NCI-H1694 (cell line): ENCODE data around the gene UMPS.
"Not testable (repeated sequence)": the region's sequence is repeated elsewhere in the genome, so short reads cannot be mapped to it uniquely, and the experiment has no call there.

Source experiments
- DNase-seq: peaks from one replicate; lab custom pipeline; 2025; lab: John Stamatoyannopoulos, UW

Gene UMPS

DNA sequence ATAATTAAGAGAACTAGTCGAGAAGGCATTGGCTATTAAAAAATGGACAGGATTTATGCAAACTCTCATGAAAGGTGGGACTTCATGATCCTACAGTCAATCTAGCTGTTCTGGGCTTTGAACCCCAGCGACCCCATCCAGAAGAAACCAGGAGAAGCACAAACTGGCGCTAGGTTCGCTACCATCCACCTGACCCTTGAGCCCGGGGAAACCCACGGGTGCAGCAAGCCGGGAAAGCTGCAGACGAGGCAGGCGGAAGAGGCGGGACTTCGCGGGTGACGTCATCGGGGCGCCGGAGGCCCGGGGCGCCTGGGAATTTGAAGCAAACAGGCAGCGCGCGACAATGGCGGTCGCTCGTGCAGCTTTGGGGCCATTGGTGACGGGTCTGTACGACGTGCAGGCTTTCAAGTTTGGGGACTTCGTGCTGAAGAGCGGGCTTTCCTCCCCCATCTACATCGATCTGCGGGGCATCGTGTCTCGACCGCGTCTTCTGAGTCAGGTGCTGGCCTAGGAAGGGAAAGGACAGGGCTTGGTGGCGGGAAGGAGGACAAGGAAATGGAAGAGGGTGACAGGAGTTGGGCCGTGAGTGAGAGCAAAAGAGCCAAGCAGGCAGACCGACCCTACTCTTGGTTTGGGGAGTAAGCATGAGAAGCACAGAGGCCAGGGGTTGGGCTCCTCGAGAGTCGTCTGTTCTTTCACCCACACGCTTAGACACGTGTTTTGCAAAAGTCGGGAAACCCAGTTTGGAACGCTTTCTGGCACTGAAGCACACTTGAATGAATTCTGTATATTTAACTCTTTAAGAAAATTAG is at the start of gene UMPS:
UMPS (plus strand) TSS at position 324 of the 812 bp plus-strand sequence; CDS start at position 344, 20 bp downstream.
- peak; percentile 72 for DNase-seq

DNA sequence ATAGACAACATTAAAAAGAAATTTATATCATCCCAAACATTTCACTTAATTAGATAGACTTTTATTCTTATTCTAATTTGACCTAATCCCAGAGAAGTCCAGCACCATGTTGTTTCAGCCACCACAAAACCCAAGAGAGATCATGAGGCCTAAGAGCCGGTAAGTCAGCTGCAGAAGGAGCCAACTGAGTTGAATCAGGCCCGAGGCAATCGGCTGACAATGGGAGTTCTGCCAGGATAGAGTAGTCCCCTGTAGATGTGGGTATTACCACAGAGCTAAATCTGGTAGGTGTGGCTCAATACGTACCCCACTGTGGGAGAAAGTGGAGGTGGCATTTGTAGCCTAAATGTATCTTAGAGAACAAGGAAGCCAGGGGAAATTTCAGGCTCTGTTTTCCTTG is 49.7 kb upstream of the UMPS start:
- no peak for DNase-seq

DNA sequence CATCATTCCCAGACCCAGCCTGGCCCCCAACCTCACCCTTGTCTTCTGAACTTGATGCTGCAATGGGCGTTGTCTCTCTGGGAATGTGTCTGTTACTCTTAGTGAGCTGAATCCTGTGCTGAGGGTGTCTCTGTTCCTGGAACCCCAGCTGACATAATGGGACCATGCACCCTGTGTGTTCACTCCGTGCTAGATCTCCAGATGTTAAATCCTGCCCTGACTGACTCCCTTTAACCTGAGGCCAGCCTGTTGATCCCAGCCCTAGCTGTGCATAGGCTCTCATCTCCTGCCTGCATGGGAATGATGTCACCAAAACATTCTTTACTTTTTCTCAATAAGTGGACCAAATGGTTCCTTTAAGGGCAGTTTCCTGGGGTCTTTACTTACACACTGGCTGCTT is 48.0 kb upstream of the UMPS start:
- DNase-seq, result no peak

DNA sequence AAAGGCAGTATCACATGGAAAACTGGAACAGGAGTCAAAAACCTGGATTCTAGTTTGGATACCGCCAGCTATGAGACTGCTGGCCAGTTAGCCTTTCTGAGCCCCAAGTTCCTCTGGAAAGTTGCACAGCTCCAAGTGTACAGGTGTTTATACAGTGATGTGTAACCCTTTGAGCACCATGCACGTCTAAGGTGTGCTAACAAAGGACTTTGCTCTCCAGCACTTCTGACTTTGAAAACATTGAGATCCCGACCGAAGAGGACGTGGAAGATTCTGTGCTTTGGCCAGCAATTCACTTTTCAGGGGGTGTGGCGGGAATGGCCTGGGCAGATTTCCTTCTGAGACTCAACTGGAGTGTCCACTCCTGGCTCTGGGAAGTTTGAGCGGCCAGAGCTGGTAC is 45.8 kb upstream of the UMPS start:
- DNase-seq, result no peak

DNA sequence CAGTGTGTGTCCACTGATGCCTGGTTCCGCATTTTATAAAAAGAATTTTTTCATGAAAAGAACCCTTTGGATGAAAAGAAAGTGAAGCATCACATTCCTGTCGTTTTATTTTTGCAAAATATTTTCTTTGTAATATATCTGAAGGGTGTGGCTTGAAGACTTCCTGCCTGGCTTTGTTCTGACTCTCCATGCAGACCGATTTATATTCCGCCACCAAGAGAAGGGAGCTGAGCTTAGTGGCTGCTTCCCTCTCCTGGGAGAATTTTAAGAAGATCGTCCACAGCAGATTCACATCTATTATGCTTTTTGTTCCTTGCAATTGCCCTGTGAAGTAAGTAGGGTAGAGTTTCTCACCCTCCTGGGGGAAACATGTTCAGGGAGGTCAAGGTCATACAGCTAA is 45.2 kb upstream of the UMPS start:
- DNase-seq, result no peak

DNA sequence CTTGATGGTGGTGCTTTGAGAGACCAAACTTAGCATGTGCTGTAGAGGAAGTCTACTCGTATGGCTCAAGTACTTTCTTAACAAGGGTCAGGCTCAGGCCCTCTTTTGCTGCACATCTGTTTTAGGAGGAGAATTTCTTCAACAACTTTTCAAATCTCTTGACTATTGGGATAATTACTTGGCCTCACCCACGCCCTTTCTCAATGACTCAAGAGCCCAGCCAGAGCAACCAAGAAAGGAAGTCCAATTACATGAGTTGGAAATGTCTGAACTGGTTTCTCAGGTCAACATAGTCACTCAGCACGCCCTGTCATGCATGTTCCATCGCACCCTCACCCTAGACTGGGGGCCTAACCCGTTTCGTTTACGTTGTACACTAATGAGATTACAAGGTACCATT is 44.8 kb upstream of the UMPS start:
- DNase-seq, result no peak

DNA sequence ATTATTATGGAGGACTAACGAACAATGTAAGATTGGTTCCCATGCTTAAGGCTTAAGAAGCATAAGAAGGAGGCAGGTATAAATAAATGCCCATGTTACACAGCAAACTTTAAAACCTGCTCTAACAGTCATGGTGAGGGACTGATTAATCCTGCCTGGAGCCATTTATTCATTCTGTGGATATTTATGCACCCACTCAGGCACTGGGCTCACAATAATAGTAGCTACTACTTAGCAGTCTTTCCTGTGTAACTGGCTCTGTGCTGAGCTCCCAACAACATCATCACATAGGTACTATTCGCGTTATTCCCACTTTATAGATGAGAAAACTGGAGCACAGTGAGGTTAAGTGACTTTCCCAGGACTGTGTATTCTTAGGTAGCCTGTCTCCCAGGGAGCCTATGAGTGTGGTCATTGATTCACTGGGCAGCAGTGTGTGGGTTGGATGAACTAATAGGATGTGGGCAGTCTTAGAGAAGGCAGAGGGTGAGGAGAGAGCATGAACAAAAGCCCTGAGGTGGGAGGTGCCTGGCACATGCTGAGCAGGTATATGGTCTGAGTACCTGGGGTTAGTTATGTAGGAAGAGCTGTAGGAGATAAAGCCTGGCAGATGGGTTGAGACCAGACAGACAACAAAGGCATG is 44.1 kb upstream of the UMPS start:
- DNase-seq, result no peak

DNA sequence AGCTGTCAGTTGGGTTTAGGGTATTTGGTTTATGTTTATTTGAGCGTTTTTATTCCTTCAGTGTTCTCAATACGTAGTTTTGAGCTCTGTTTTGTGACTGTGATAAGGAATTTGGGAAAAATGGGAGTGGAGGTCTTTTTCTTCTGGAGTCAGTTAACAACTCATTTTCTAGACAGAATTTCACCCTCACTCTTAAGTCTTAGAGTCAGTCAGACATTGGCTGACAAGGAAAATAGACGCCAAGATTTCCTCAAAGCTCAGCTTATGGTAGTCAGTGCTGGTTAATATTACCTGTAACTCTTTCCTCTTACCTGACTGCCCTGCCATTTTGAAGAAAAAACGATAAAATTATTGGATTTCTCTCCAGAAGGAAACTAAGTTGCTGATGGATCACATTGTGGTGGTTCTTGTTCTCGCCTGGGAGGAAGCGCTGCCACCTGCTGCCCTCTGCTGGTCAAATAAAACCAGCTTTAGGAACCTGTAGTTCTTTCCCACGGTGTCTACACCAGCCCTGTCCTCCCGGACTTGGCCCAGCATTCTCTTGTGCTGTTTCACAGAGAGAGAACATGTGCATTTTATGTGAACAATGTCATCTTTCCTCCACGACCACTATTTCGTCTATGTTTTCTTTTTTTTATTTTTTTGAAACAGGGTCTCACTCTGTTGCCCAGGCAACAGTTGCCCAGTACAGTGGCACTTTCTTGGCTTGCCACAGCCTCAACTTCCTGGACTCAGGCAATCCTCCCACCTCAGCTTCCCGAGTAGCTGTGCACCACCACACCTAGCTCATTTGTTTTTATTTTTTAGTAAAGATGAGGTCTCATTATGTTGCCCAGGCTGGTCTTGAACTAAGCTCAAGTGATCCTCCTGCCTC is 41.4 kb upstream of the UMPS start:
- DNase-seq, result peak; percentile 76

DNA sequence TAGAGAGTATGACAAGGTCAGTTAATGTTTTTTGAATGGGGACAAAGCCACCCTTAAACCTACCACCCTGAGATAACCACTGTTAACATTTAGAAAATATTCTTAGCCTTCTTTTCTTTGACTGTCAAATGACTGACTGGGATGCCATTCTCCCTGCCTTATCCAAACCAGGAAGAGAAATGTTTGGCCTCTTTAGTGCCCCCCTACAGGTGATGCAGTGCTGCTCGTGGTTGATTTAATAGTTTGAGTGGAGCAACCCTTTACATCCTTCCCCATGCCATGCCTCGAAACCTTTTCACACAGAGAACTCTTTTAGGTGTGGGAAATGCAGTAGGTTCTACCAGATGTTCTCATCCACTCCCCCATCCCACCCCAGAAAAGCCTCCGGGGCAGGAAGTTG is 38.7 kb upstream of the UMPS start:
- no peak for DNase-seq

DNA sequence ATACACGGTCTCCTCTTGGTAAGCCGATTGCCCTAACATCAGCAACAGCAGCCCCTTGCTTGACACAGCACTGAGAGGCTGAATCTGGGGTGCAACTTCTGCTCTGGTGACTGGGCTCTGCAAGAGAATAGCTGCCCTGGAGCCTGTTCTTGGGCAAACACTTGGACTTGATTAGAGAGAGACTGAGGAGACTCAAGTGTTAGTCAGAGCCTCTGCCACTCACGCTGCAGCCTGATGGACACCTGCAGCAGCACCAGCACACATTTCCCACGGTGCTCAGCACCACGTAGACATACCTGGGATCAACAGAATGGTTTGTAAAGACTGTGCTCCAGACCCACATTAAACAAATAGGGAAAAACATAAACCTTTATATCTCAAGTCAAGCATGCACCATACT is 35.8 kb upstream of the UMPS start:
- DNase-seq, result no peak

DNA sequence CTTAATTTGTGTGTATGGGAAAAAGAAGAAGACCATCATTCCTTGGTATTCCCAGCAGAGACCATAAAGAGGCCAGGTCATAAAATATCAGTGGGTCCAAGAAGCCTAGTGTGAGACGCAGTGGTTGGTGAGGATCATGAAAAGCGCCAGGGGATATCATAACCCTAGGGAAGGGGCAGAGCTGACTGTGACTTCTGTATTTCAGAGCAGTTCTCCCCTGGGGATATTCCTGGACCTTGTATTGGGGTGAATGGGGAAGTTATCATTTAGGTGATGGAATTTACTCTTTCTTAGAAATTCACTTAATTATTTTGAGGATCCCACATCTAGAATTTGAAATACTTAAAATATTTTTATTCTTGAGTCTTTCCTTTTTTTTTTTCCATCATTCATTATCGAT is 34.9 kb upstream of the UMPS start:
- DNase-seq, result no peak

DNA sequence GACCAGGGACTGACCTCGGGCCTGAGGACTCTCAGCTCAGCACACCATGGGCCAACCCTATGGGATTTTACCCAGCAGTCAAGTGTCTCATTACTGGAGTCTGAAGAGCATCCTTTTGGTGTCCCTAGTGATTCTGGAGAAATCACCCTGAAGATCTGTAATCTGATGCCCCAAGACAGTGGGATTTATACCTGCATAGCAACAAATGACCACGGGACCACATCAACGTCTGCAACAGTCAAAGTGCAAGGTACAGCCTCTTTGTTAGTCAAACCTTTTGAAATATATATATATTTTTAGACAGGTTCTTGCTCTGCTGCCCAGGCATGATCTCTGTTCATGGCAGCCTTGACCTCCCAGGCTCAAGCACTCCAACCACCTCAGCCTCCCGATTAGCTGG is 34.2 kb upstream of the UMPS start:
- DNase-seq, result no peak

DNA sequence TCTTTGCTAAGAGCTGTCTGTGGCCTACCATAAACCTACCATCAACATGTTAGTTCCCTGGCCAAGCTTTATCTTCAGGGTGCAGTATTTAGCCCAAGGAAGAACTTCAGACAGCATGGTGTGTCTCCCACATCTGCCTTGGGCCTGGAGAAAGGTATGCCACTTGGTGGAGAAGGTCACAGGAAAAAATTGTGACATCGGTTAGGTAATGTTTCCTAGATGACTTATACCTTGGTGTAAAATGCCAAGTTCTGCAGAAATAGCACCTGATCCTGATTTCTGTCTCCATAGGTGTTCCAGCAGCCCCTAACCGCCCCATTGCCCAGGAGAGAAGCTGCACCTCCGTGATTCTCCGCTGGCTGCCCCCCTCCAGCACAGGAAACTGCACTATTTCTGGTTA is 33.0 kb upstream of the UMPS start:
- no peak for DNase-seq

DNA sequence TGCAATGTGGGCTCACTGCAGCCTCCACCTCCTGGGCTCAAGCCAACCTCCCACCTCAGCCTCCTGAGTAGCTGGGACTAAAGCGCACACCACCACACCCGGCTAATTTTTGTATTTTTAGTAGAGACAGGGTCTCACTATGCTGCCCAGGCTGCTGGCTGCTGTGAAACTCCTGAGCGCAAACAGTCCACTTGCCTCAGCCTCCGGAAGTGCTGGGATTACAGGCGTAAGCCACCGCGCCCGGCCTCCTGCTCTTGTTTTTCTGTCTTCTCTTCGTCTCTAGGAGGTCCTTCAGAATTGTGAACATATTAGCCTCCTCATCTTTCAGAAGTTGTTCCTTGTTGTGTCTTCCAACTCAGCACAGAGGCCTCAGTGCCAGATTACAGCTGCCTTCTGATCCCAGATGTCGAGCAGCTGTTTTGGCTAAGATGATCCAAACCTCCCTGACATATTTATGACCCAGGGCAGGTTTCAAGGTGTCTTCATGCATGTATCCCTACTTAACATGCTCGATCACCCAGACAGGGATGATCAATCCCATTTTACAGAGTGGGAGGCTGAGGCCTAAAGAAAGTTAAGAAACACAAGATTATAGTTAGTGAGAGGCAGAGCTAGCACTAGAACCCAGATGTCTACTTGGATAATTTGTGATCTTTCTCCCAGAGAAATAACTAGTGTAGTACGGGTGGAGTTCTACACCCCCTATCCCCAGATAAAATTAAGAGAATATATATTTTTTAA is 32.1 kb upstream of the UMPS start:
- DNase-seq, result no peak

DNA sequence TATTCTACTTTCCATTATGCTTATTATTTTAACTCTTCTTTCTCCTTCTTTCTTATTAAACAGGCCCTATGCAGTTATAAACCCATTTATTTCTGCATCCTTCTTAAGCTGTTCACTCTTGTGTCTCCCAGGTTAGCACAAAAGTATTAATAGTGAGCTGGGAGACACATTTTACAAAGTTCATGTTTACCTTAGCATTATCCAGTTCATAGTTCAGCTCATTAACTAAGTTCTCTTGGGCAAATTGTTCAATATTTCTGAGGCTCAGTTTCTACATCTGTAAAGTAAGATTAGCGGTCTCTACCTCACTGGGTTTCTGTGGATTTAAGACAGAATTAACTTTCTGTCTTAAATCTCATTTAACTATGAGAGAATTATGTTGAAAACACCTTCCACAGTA is 31.2 kb upstream of the UMPS start:
- no peak for DNase-seq

DNA sequence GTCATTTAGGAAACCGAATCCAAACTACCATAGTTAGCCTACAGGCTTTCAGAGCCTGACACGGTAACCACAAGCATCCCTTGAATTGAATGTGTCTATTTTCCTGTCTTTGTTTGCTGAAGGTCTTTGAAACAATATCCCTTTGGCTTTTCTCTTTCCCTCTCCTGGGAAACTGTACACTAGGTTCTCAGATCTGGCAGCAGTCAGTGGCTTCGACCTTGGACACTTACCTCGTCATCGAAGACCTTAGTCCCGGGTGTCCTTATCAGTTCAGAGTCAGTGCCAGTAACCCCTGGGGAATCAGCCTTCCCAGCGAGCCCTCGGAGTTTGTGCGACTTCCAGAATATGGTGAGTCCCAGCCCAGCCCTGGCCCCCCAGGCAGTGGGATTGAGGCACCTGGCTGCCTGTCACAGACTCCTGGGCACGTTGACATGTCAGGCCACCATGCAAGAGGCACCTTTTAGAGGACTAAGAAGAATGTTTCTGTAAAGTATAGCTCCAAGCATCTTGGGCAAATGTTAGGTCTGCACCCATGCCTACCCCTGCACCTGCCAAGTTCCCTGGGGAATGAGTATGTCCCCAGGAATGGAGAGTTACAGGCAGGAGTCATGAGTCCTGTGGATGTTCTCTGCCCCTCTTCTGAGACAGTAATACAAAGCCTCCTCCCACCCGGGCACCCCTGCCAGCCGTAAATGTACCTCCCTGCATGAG is 30.4 kb upstream of the UMPS start:
- DNase-seq, result no peak

DNA sequence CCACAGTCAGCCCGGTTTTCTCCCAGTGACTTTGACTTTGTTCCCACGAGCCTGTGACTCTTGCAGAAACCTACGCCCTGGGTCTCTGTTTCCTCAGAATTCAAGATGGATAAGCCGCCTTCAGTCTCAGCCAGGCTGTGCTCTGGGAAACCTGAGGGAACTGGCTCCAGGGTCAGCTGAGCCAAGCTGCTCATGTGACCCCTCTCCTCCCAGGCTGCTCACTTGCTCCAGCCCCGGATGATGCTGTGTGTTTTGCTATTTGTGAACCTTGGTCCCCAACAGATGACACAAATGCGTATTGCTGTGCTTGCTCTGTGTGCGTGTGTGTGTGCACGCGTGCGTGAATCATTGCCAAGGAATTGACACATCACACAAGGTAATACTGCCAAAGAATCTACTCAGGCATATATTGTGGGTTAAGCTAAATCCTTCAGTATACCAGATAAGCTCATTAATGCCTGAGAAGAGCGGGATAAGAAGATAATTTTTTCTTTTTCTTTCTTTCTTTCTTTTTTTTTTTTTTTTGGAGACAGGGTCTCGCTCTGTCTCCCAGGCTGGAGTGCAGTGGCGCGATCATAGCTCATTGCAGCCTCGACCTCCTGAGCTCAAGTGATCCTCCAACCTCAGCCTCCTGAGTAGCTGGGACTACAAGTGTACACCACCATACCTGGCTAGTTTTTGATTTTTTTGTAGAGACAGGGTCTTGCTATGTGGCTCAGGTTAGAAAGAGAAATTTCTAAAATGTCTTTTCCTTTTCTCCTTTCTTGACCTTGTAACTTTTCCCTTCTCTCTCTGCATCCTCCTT is 29.2 kb upstream of the UMPS start:
- DNase-seq, result no peak

DNA sequence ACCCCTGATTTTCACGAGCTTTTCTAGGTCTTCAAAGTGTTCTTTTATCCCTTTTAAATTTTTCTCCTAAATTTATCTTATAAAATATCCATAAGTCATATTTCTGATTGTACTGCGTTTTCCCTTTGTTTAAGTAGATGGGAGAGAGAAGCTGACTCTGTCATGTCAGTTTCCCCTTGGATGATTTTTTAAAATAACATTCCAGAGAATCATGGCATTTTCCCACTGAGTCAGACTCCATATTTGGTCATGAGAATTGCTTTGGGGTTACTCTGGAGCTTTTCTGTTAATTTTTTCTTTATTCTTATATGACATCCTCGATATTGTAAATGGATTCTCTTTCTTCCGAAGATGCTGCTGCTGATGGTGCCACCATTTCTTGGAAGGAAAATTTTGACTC is 28.6 kb upstream of the UMPS start:
- no peak for DNase-seq

DNA sequence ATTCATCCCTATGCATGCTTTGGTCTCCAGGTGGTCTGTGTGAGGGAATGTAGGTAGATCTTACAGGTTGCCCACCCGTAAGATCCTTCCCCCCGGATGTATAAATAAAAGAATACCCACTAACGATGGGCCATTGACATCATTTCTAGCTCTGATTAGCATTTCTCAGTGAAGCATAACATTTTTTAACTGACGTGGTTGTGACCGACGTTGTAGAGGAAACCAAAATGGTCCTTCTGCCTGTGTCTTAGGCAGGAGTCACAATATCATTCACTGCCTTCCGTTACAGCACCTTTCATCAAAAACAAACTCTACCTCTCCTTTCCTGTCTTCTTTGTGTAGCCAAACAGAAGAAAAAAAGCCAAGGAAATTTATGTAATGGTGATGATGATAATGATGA is 27.3 kb upstream of the UMPS start:
- no peak for DNase-seq

DNA sequence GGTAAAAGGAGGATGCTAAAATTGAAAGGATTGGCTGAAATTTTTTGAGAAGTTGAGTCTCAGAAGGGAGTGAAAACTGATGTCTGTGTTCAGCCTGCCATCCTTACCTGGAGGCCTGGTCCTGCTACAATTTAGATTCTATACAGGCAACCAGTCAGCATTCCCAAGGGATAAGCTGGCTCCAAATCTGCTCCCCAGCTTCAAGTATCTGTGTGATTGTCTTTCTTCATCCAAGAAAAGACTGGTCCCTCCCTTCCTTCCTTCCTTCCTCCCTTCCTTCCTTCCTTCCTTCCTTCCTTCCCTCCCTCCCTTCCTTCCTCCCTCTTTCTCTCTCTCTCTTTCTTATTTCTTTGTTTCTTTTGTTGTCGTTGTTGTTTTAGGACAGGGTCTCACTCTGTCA is 24.7 kb upstream of the UMPS start:
- DNase-seq, result no peak

DNA sequence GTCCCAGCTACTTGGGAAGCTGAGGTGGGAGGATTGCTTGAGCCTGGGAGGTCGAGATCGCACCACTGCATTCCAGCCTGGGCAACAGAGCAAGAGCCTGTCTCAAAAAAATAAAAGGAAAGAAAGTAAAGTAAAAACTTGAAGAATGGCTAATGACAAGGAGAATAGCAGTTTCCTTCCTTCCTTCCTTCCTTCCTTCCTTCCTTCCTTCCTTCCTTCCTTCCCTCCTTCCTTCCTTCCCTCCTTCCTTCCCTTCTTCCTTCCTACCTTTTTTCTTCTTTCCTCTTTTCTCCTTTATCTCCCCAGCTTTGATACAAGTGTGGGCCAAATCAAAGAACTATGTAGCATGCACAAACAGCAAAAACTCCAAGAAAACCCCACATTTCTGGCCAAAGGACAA is 23.0 kb upstream of the UMPS start:
- DNase-seq, result not testable (repeated sequence)
